SH-SY5Y (cell line): ENCODE data around the gene SLC4A8.

ENCODE experiments used
- GATA2 ChIP-seq: IDR thresholded peaks from 2 replicates; pipeline ENCODE4 v1.6.1; 2011; ENCODE audit warnings: mild to moderate bottlenecking, low read depth, low read length
- GATA3 ChIP-seq: IDR thresholded peaks from 2 replicates; pipeline ENCODE4 v1.6.1; 2011; ENCODE audit warnings: low read depth, mild to moderate bottlenecking, low read length, moderate library complexity

DNA sequence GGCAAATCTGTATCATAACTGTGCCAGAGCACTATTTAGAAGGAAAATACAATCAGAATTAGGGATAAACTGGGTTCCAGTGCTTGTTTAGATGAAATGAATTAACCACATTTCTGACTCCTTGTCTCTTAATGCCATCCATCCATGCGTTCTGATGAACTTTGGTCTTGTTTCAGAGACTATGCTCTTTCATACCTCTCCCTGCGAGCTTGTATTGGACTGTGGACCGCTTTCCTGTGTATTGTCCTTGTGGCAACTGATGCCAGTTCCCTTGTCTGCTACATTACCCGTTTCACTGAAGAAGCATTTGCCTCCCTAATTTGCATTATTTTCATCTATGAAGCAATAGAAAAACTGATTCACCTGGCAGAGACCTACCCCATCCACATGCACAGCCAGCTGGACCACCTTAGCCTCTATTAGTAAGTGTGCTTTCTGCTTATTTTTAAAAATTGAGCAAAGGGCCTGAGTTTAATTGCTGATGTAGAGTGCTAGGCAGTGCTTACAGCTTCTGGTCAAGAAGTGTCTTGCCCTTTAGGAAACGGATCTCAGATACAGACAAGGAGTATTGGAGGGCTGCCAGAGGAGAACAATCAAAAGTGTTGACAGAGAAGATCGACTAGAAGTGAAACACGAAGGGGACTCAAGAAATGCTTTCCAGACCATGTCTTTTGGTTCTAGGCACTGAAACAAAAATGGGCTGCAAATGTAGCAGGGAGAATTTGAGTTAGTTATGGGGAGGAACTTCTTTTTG is 46.7 kb downstream of the SLC4A8 start:
- no peak for TF ChIP-seq GATA2
- no peak for TF ChIP-seq GATA3
